Cardiac muscle cell (in vitro differentiated cells and primary cell): ENCODE measurements around the gene BFSP1. TPM values are rescaled to one million over a fixed set of nuclear protein-coding genes. Genes with fewer than 3 reads are reported as not detected.

Experiments
- DNase-seq, 2 donors: peaks; one replicate each; pipeline versions ENCODE4 v3.0.0 to v3.0.0-alpha.2; 2010 to 2017; ENCODE audit warnings: low read depth in 1 of 2, low spot score in 1 of 2
- H3K27ac ChIP-seq: fragments of 200-600 bp; sonication (generic); 2 replicates; pipeline ENCODE4 v1.5.1; 2016
- H3K27me3 ChIP-seq: fragments of 200-600 bp; sonication (generic); 2 replicates; pipeline ENCODE4 v1.6.0; 2016; ENCODE audit warnings: control low read depth
- H3K36me3 ChIP-seq: fragments of 200-600 bp; sonication (generic); 2 replicates; pipeline ENCODE4 v1.5.1; 2016; ENCODE audit warnings: control low read depth
- H3K4me1 ChIP-seq: fragments of 200-600 bp; sonication (generic); 2 replicates; pipeline ENCODE4 v1.8.1; 2017; ENCODE audit warnings: low read depth, mild to moderate bottlenecking, mixed run types
- H3K4me3 ChIP-seq: fragments of 200-600 bp; sonication (generic); 2 replicates; pipeline ENCODE4 v1.5.1; 2016; ENCODE audit warnings: mild to moderate bottlenecking
- H3K9me3 ChIP-seq: fragments of 200-600 bp; sonication (generic); 2 replicates; pipeline ENCODE4 v1.5.1; 2017; ENCODE audit warnings: low read depth, mild to moderate bottlenecking, control low read depth
- polyA plus RNA-seq: library from polyadenylated mRNA; unstranded; fragments of >200 nt; fragmentation: Nextera tagmentation; extraction: Ambion mirVana; gene quantifications from 2 replicates; pipeline ENCODE4 v1.2.1, GENCODE V29; 2016
- total RNA-seq: library from RNA; depleted of rRNA; stranded (reverse); fragments of >200 nt; gene quantifications from 2 replicates; pipeline ENCODE4 v1.2.3, GENCODE V29; 2016
- TF ChIP-seq, protein P1 (sequence below): IDR thresholded peaks from 2 replicates; pipeline ENCODE4 v1.5.1; 2012; ENCODE audit warnings: low read depth, mild to moderate bottlenecking, low read length

BFSP1 gene
- total and polyA plus RNA-seq, 2 experiments from 2014 or later, result 5.3 to 7.1 TPM

DNA sequence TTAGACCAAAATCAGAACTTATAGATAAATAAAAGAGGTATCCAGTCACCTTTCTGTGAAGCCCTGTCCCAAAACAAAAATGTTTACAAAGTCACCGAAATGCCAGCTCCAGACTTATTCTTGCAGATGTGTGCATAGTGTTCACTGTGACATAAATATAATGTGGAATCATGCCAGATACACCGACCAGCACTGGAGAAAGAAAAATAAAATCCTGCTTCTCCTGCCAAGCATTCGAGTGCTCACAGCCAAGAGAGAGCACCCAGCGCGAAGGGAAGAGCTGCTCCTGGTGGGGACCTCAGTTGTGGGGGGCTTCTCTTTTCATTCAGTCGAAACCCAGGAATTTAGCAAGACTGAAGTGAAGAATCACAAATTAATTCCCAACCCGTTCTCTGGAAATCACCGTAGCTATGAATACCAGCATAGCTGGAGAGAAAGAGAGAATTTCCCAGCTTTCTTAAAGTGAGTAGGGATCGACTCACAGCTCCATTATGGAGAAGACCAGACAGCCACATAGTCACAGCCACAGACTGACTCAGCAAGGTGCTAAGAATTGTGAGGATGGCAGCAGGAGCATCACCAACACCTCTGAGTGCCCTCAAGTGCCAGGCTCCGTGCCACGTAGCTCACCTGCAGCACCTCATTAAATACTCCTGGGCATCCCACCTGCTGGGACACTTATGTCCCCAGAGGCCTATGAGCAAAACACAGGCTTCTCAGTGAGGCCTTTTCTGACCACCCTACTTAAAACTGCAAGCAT is 33.2 kb downstream of the BFSP1 start:
- TF ChIP-seq, protein P1, sequence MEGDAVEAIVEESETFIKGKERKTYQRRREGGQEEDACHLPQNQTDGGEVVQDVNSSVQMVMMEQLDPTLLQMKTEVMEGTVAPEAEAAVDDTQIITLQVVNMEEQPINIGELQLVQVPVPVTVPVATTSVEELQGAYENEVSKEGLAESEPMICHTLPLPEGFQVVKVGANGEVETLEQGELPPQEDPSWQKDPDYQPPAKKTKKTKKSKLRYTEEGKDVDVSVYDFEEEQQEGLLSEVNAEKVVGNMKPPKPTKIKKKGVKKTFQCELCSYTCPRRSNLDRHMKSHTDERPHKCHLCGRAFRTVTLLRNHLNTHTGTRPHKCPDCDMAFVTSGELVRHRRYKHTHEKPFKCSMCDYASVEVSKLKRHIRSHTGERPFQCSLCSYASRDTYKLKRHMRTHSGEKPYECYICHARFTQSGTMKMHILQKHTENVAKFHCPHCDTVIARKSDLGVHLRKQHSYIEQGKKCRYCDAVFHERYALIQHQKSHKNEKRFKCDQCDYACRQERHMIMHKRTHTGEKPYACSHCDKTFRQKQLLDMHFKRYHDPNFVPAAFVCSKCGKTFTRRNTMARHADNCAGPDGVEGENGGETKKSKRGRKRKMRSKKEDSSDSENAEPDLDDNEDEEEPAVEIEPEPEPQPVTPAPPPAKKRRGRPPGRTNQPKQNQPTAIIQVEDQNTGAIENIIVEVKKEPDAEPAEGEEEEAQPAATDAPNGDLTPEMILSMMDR, result no peak
- Histone ChIP-seq H3K9me3 (no peaks in the 10 kb centered on the region), H3K27me3 (no peaks in the 10 kb centered on the region), H3K27ac (no peak overlapping the region), H3K4me1 (no peaks in the 10 kb centered on the region), H3K36me3 (no peaks in the 10 kb centered on the region), H3K4me3 (no peak overlapping the region)
- DNase-seq, result peak in 1 of 2 donors; percentile 31

DNA sequence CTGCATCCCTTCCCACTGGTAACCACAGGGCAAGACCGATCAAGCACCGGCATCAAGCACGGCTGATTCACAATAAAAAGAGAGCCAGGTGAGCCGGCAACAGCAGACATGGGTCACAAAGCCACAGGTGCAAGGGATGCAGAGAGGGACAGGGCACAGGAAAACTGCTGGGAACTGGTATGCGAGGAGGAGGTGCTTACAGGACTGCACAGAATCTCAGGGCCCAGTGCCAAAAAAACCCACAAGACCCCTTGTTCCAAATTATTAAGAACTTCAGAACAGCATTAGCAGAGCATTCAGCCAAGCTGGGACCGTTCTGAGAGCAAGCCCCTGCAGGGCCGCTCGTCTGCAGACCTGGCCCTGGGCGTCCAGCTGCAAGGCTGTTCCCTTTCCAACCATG is 35.4 kb downstream of the BFSP1 start:
- Histone ChIP-seq H3K36me3 (no peaks in the 10 kb centered on the region), H3K27ac (no peak overlapping the region), H3K9me3 (no peaks in the 10 kb centered on the region), H3K4me3 (no peak overlapping the region), H3K4me1 (no peaks in the 10 kb centered on the region), H3K27me3 (no peaks in the 10 kb centered on the region)
- DNase-seq, result no peak
- TF ChIP-seq, protein P1, result no peak

DNA sequence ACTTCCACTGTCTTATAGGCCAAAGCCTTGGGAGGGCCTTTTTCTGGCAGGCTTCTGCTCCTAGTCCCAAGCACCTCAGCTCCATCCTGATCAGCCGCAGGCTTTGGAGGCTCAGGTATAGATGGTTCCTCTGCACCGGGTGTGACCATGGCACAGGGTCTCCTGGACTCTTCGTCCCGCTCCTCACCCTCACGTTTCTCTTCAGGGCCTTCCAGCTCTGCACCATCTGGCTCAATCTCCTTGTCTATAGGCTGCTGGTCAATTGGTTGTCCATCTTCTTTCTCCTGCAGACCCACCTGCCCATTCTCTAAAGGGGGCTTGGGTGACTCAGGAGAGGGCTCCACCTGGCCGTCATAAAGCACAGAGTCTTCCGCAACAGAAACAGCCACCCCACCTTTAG is 37.0 kb downstream of the BFSP1 start:
- H3K27ac ChIP-seq, result no peak overlapping the region
- H3K4me3 ChIP-seq, result no peak overlapping the region
- no peaks in the 10 kb centered on the region for H3K4me1 ChIP-seq
- no peak for DNase-seq
- no peaks in the 10 kb centered on the region for H3K27me3 ChIP-seq
- TF ChIP-seq, protein P1, result no peak
- H3K9me3 ChIP-seq, result no peaks in the 10 kb centered on the region
- H3K36me3 ChIP-seq, result no peaks in the 10 kb centered on the region

DNA sequence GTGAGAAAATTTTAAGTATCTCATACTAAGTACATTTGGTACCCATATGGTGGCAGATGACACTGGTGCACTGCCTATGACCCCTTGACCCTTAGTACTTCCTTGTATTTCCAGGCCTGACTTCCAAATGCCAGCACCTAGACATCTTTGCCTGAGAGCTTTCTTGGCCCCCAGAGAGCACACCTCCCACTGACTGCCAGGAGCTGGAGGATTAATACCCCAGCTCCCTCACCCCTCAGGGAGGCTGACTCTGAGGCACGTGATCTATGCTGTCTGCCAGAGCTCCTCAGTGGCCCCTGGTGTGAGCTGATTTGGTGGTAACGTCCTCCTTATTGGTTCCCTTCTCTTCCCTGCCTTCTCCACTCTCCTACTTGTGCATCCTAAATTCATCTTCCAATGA is 38.0 kb downstream of the BFSP1 start:
- TF ChIP-seq, protein P1, result no peak
- Histone ChIP-seq H3K27me3 (no peaks in the 10 kb centered on the region), H3K27ac (no peak overlapping the region), H3K36me3 (no peaks in the 10 kb centered on the region), H3K9me3 (no peaks in the 10 kb centered on the region), H3K4me3 (no peak overlapping the region), H3K4me1 (no peaks in the 10 kb centered on the region)
- no peak for DNase-seq

DNA sequence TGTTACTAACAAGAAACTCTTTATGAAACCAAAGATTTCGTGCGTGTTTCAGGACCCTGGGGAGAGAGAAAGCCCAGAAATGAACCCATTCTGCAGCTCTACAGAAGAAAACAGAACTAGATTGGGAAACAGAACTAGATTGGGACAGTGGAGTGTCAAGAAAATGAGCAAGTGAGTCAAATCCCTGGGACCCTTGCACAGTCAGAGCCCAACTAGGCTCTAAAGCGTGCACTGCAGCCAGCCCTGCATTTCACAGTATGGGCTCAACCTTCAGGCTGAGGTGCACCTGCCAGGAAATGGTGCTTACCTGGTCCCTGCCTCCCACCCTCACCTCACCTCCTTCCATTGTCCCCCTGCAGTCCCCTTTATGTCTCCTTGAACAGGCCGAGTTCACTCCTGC is 39.7 kb downstream of the BFSP1 start:
- Histone ChIP-seq H3K27ac (no peak overlapping the region), H3K9me3 (no peaks in the 10 kb centered on the region), H3K36me3 (no peaks in the 10 kb centered on the region), H3K4me3 (no peak overlapping the region), H3K27me3 (no peaks in the 10 kb centered on the region), H3K4me1 (no peaks in the 10 kb centered on the region)
- TF ChIP-seq, protein P1, result no peak
- DNase-seq, result no peak

DNA sequence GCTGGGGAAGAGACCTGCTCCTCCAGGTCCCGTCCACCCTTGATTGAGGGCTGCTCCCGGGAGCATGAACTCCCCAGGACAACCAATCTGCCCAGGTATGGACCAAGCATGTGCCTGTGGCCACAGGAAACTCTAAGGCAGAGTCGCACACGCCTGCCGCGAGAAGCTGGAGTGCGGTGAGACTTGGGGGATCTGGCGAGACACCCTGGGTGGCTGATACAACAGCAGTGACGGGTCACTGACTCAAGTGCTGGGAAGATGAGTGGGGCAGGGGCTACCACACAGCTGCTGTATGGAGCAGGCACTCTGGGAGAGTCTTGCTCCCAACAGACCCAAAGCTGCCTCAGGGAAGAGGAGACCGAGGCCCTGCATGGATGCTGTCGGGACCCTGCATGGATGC is 40.1 kb downstream of the BFSP1 start:
- Histone ChIP-seq H3K4me1 (no peaks in the 10 kb centered on the region), H3K27me3 (no peaks in the 10 kb centered on the region), H3K9me3 (no peaks in the 10 kb centered on the region), H3K27ac (no peak overlapping the region), H3K36me3 (no peaks in the 10 kb centered on the region), H3K4me3 (no peak overlapping the region)
- no peak for DNase-seq
- TF ChIP-seq, protein P1, result no peak
